Rectal smooth muscle tissue (tissue), 1 donor: ENCODE measurements around the gene C10orf88.
"Not testable (repeated sequence)": the region's sequence is repeated elsewhere in the genome, so short reads cannot be mapped to it uniquely, and the experiment has no call there.

ENCODE experiments used
- H3K27ac ChIP-seq: one replicate; pipeline ENCODE4 v1.7.0; 2013; ENCODE audit warnings: low read depth, low read length, inconsistent platforms
- H3K27me3 ChIP-seq: one replicate; pipeline ENCODE4 v1.7.0; 2013; ENCODE audit warnings: low read length; ENCODE audit not compliant: control insufficient read depth, insufficient read depth
- H3K36me3 ChIP-seq: one replicate; pipeline ENCODE4 v1.7.0; 2013; ENCODE audit warnings: low read length; ENCODE audit not compliant: control insufficient read depth, insufficient read depth
- H3K4me1 ChIP-seq: one replicate; pipeline ENCODE4 v1.7.0; 2013; ENCODE audit warnings: low read length; ENCODE audit not compliant: control insufficient read depth, insufficient read depth
- H3K4me3 ChIP-seq: one replicate; pipeline ENCODE4 v1.7.0; 2013; ENCODE audit warnings: low read length
- H3K9ac ChIP-seq: one replicate; pipeline ENCODE4 v1.7.0; 2013; ENCODE audit warnings: low read length

Gene C10orf88

GRCh38 chr10:122949296-122949695 is 4.7 kb downstream of the C10orf88 start:
- Histone ChIP-seq H3K36me3 (no peaks in the 10 kb centered on the region), H3K4me3 (no peak overlapping the region), H3K27me3 (no peaks in the 10 kb centered on the region), H3K4me1 (peaks cover 4% of the 10 kb centered on the region), H3K9ac (no peak overlapping the region), H3K27ac (no peak overlapping the region)

GRCh38 chr10:122939856-122940543 is 14.0 kb downstream of the C10orf88 start:
- peaks cover 5% of the 10 kb centered on the region for H3K36me3 ChIP-seq
- H3K27ac ChIP-seq = no peak overlapping the region
- H3K27me3 ChIP-seq = no peaks in the 10 kb centered on the region
- no peak overlapping the region for H3K9ac ChIP-seq
- no peak overlapping the region for H3K4me3 ChIP-seq
- H3K4me1 ChIP-seq = no peaks in the 10 kb centered on the region

- Histone ChIP-seq H3K9ac (no peak overlapping the region), H3K27me3 (no peaks in the 10 kb centered on the region), H3K36me3 (peaks cover 5% of the 10 kb centered on the region), H3K4me3 (no peak overlapping the region), H3K4me1 (no peaks in the 10 kb centered on the region), H3K27ac (no peak overlapping the region)
Observed at GRCh38 chr10:122939133-122939855, 14.7 kb downstream of the C10orf88 start.

- Histone ChIP-seq H3K27me3 (no peaks in the 10 kb centered on the region), H3K4me1 (no peaks in the 10 kb centered on the region), H3K9ac (no peak overlapping the region), H3K27ac (no peak overlapping the region), H3K4me3 (no peak overlapping the region), H3K36me3 (no peaks in the 10 kb centered on the region)
Observed at GRCh38 chr10:122931088-122931906, 22.7 kb downstream of the C10orf88 start.

- Histone ChIP-seq H3K27me3 (no peaks in the 10 kb centered on the region), H3K27ac (no peak overlapping the region), H3K4me3 (no peak overlapping the region), H3K4me1 (no peaks in the 10 kb centered on the region), H3K9ac (no peak overlapping the region), H3K36me3 (no peaks in the 10 kb centered on the region)
Observed at GRCh38 chr10:122930140-122930539, 23.9 kb downstream of the C10orf88 start.

GRCh38 chr10:122915700-122916099 is 38.3 kb downstream of the C10orf88 start:
- no peak overlapping the region for H3K4me3 ChIP-seq
- H3K4me1 ChIP-seq = no peaks in the 10 kb centered on the region
- no peaks in the 10 kb centered on the region for H3K36me3 ChIP-seq
- H3K9ac ChIP-seq = no peak overlapping the region
- H3K27ac ChIP-seq = no peak overlapping the region
- H3K27me3 ChIP-seq = no peaks in the 10 kb centered on the region

GRCh38 chr10:122911889-122912484 is 42.0 kb downstream of the C10orf88 start:
- Histone ChIP-seq H3K36me3 (no peaks in the 10 kb centered on the region), H3K4me1 (no peaks in the 10 kb centered on the region), H3K27ac (no peak overlapping the region), H3K9ac (no peak overlapping the region), H3K4me3 (no peak overlapping the region), H3K27me3 (no peaks in the 10 kb centered on the region)

GRCh38 chr10:122910310-122910709 is 43.7 kb downstream of the C10orf88 start, which contains the start of gene FAM24A:
Gene FAM24A (plus strand): TSS chr10:122910610. CDS start chr10:122911635, 1,025 bp downstream.
- no peaks in the 10 kb centered on the region for H3K4me1 ChIP-seq
- no peaks in the 10 kb centered on the region for H3K36me3 ChIP-seq
- H3K27me3 ChIP-seq = no peaks in the 10 kb centered on the region
- H3K4me3 ChIP-seq = no peak within 1 kb of the TSS
- H3K27ac ChIP-seq = no peak within 1 kb of the TSS
- H3K9ac ChIP-seq = no peak within 1 kb of the TSS

GRCh38 chr10:122903861-122904260 is 50.2 kb downstream of the C10orf88 start:
- not testable (repeated sequence) for H3K27me3 ChIP-seq, H3K4me1 ChIP-seq, H3K27ac ChIP-seq, H3K9ac ChIP-seq, H3K4me3 ChIP-seq, H3K36me3 ChIP-seq

- no peak overlapping the region for H3K4me3 ChIP-seq
- no peaks in the 10 kb centered on the region for H3K4me1 ChIP-seq
- no peaks in the 10 kb centered on the region for H3K36me3 ChIP-seq
- no peak overlapping the region for H3K27ac ChIP-seq
- H3K9ac ChIP-seq = no peak overlapping the region
- H3K27me3 ChIP-seq = no peaks in the 10 kb centered on the region
Observed at GRCh38 chr10:122894261-122894944, 59.6 kb downstream of the C10orf88 start.

GRCh38 chr10:122884166-122884565 is 69.9 kb downstream of the C10orf88 start:
- Histone ChIP-seq H3K27me3 (peaks cover 2% of the 10 kb centered on the region), H3K27ac (no peak overlapping the region), H3K9ac (no peak overlapping the region), H3K36me3 (no peaks in the 10 kb centered on the region), H3K4me3 (no peak overlapping the region), H3K4me1 (no peaks in the 10 kb centered on the region)

GRCh38 chr10:122882766-122883165 is 71.3 kb downstream of the C10orf88 start:
- Histone ChIP-seq H3K4me1 (no peaks in the 10 kb centered on the region), H3K27me3 (peaks cover 2% of the 10 kb centered on the region), H3K36me3 (no peaks in the 10 kb centered on the region), H3K9ac (no peak overlapping the region), H3K27ac (no peak overlapping the region), H3K4me3 (no peak overlapping the region)
